ENCODE results near the gene PRKD2. TPM values are rescaled to one million over a fixed set of nuclear protein-coding genes. Genes with fewer than 3 reads are reported as not detected.
A peak's percentile ranks its signal among the peaks of the same experiment; 100 is the strongest.
"Not testable (repeated sequence)": the region's sequence is repeated elsewhere in the genome, so short reads cannot be mapped to it uniquely, and the experiment has no call there.

The PRKD2 gene
- total and polyA plus RNA-seq, 2 of the 8 experiments (the other 6 are each of a cell fraction or from before 2014, with no cell fraction given): 24.4 to 63.8 TPM

GRCh38 chr19:46713781-46714443, 3.0 kb downstream of the PRKD2 start (continued):
- TF ChIP-seq POLR2A (IDR thresholded peaks at IDR 0.05; ENCODE audit: control extremely low read depth in 1 of 2, low read depth in 2 of 2, low read length in 2 of 2): 0 out of 3 replicates have a peak, but pooled peaks of 1 of the 2 experiments have one; percentile 26
- 0 out of 2 replicates have a peak, but pooled peaks have one; percentile 15 for TF ChIP-seq GABPA (IDR thresholded peaks at IDR 0.05; ENCODE audit: borderline replicate concordance, insufficient read depth, low read length)
- TF ChIP-seq RXRA (IDR thresholded peaks at IDR 0.05; ENCODE audit: insufficient read depth, low read depth, low read length): no peak
- peak; percentile 64 for TF ChIP-seq PHF8 (conservative IDR thresholded peaks at IDR 0.05; ENCODE audit: low read depth, low read length)
- TF ChIP-seq TAF7 (optimal IDR thresholded peaks at IDR 0.05; ENCODE audit: borderline replicate concordance, low read depth, low read length): peak; percentile 39
- peak; percentile 53; the same call in 1 of the 2 replicates for TF ChIP-seq TAF1 (IDR thresholded peaks at IDR 0.05; ENCODE audit: low read depth, low read length)
- TF ChIP-seq CTBP2 (IDR thresholded peaks at IDR 0.05; ENCODE audit: borderline replicate concordance, insufficient read depth, insufficient read length, low read length): no peak
- 0 out of 2 replicates have a peak, but pooled peaks have one; percentile 9 for TF ChIP-seq SP1 (IDR thresholded peaks at IDR 0.05; ENCODE audit: low read depth, low read length)

GRCh38 chr19:46712768-46713338, 4.1 kb downstream of the PRKD2 start:
- H2BK20ac ChIP-seq (ENCODE audit: low read length); H3K79me1 ChIP-seq (ENCODE audit: low read depth, low read length); H3K27ac ChIP-seq (ENCODE audit: low read depth, low read length); H3K9me3 ChIP-seq (ENCODE audit: insufficient read depth in 2 of 2, low read depth in 1 of 2, low read length in 1 of 2); H2AK5ac ChIP-seq (ENCODE audit: low read depth, low read length); H3K27me3 ChIP-seq (replicated peaks in 1 of 4; ENCODE audit: control insufficient read depth in 3 of 4, extremely low read depth in 1 of 4, insufficient read depth in 3 of 4, low read length in 3 of 4); DNase-seq (ENCODE audit: low read depth in 1 of 2, low spot score in 2 of 2); FAIRE-seq; H3K18ac ChIP-seq (ENCODE audit: extremely low read depth, low read length); H3K23ac ChIP-seq (ENCODE audit: insufficient read length); H2BK120ac ChIP-seq (replicated peaks; ENCODE audit: low read depth, low read length); H2BK5ac ChIP-seq (ENCODE audit: low read depth, low read length); H4K20me1 ChIP-seq (replicated peaks in 1 of 2; ENCODE audit: control insufficient read depth in 1 of 2, insufficient read depth in 2 of 2, low read length in 2 of 2); H3K56ac ChIP-seq (replicated peaks; ENCODE audit: insufficient read length, low read depth, low read length); H4K5ac ChIP-seq (ENCODE audit: insufficient read length, low read depth, low read length); H2BK15ac ChIP-seq (ENCODE audit: low read length); H2AFZ ChIP-seq (ENCODE audit: low read length); H3K9ac ChIP-seq (replicated peaks in 1 of 4; ENCODE audit: extremely low read depth in 1 of 4, low read depth in 3 of 4, low read length in 3 of 4); H3K4ac ChIP-seq (replicated peaks; ENCODE audit: insufficient read length, low read depth, low read length); H4K8ac ChIP-seq (ENCODE audit: extremely low read depth, insufficient read depth, low read length); H2BK12ac ChIP-seq (ENCODE audit: low read depth, low read length); H3K14ac ChIP-seq (ENCODE audit: insufficient read length); H4K91ac ChIP-seq (replicated peaks; ENCODE audit: insufficient read length, low read length): not testable (repeated sequence)
- 84% methylated on average over 6 of the region's 6 CpGs; no CpG with 5 or more reads in 1 of the 2 experiments for whole genome bisulfite sequencing, 2 experiments (ENCODE audit: extremely low coverage in 1 of 2, insufficient coverage in 1 of 2, insufficient read length in 1 of 2, insufficient replicate concordance in 2 of 2, low coverage in 1 of 2, low lambda C conversion rate in 2 of 2, missing lambda C conversion rate in 1 of 2)
- Histone ChIP-seq H3K4me2 (ENCODE audit: insufficient read depth in 1 of 2, low read depth in 2 of 2, low read length in 2 of 2) (peak overlapping the region in 1 of 2 experiments; percentile 91; a peak in 1 of 4 replicates), H3K36me3 (ENCODE audit: control insufficient read depth in 2 of 4, insufficient read depth in 4 of 4, low read length in 3 of 4) (peaks cover 0 to 18% (median under 1%) of the 10 kb centered on the region in 4 experiments; a peak in 3 of 8 replicates), H3K4me1 (replicated peaks in 1 of 4; ENCODE audit: control insufficient read depth in 3 of 4, insufficient read depth in 4 of 4, low read length in 3 of 4) (peaks cover 0 to 12% (median 5%) of the 10 kb centered on the region in 4 experiments; a peak in 5 of 7 replicates), H3K4me3 (ENCODE audit: extremely low read depth in 1 of 4, insufficient read depth in 2 of 4, low read depth in 3 of 4, low read length in 4 of 4) (peak overlapping the region in 1 of 4 experiments; percentile 94; a peak in 1 of 8 replicates), H3K23me2 (ENCODE audit: low read depth, low read length) (peaks cover 13% of the 10 kb centered on the region; the same call in 1 of the 2 replicates), H3K79me2 (ENCODE audit: control insufficient read depth in 1 of 2, insufficient read depth in 2 of 2, low read length in 2 of 2) (peaks cover 0 to 19% of the 10 kb centered on the region in 2 experiments; a peak in 2 of 4 replicates)
- POLR2A ChIA-PET (ENCODE audit: partially characterized antibody): interaction anchor here (0.7 to 4.7 kb wide), 2 partner anchors 43 to 75 kb away, joined by 4 to 17 read pairs; partner anchors contain the start of gene SLC1A5
- CTCF ChIA-PET (ENCODE audit: partially characterized antibody): interaction anchor here (0.6 to 7.5 kb wide), 6 partner anchors 8 to 1035 kb away, joined by 3 to 46 read pairs (median 4); no protein-coding TSS in a partner anchor

All from H1 (cell line).